ENCODE data around the gene SLC43A3.
"Not testable (repeated sequence)": the region's sequence is repeated elsewhere in the genome, so short reads cannot be mapped to it uniquely, and the experiment has no call there.

SLC43A3 gene

GRCh38 chr11:57379732-57380131, 47.2 kb downstream of the SLC43A3 start:
- no peak for DNase-seq (ENCODE audit: low read depth in 2 of 2)

- DNase-seq (ENCODE audit: low read depth in 2 of 2), result no peak
Observed at GRCh38 chr11:57378186-57378585, 48.7 kb downstream of the SLC43A3 start.

DNA sequence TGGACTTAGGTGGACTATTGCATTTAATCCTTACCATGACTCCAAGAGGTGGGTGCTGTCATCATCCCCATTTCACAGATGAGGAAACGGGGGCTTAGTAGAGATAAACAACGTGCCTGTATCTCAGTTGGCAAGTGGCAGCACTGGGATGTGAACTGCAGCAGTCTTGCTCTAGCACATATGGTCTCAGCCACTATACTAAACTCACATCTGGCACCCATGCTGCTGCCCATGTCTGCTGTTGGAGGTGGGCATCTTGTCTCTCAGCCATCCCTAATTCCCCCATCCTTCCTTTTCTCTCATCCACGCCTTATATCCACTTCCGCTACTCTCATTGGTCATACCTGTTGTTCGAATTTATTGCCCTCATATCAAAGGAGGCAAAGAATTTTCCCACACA, 49.8 kb downstream of the SLC43A3 start:
- DNase-seq (ENCODE audit: low read depth in 2 of 2), result no peak

DNA sequence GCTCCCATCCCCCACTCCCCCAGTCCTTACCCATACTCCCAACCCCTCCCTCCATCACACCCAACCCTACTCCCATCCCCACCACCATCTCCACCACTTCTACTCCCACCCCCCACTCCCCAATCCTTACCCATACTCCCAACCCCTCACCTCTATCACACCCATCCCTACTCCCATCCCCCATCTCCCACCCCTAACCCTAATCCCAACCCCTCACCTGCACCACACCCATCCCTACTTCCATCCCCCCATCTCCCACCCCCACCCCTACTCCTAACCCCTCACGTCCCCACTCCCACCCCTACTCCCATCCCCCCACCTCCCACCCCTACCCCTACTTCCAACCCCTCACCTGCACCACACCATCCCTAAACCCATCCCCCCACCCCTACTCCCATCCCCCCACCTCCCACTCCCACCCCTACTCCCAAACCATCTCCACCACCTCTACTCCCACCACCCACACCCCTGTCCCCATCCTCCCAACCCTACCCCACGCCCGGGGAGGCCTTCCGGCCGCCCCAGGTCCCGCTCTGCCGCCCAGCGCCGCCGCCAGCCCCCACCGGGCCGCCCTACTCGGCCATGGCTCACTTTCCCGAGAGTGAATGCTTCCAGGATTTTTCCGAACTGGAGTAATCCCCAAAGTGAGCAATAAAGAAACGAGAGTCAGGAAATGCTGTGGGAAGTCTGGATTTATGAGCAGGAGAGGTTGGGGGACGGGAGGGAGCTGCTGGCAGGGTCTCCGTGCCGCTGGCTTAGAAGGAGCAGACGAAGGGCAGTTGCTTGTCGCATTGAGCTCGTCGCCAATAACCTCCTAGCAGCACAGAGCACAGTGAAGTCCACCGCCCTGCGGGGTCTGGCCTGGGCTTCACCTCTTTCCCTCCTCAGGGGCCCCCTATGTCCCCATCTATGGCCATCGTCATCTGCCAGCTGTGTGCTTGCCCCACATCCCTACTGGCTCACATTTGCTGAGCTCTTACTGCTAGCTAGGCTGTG, 50.5 kb downstream of the SLC43A3 start:
- DNase-seq (ENCODE audit: low read depth in 2 of 2), result no peak

DNA sequence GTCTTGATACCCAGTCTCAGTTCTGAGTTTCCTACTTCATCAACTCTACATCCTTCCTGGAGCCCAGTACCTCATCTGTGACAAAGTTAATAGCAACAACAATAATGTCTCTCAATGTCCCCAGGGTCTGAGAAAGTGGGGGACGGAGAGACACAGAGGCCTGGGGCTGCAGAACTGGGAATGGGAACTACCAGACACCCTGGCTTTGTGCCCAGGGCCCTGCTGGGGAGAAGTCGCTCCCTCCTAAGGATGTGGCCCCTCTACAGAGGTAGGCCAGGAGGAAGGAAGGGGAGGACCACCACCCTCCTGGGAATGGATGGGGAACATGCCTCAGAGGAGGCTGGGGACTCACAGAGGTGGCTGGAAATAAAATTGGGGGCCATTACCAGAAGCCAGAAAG, 51.4 kb downstream of the SLC43A3 start:
- no peak for DNase-seq (ENCODE audit: low read depth in 2 of 2)

GRCh38 chr11:57374966-57375365, 52.0 kb downstream of the SLC43A3 start:
- no peak for DNase-seq (ENCODE audit: low read depth in 2 of 2)

- no peak for DNase-seq (ENCODE audit: low read depth in 2 of 2)
Observed at GRCh38 chr11:57373146-57373545, 53.8 kb downstream of the SLC43A3 start.

- DNase-seq (ENCODE audit: low read depth in 2 of 2), result no peak
Observed at GRCh38 chr11:57370941-57371340, 56.0 kb downstream of the SLC43A3 start.

GRCh38 chr11:57370251-57370650, 56.7 kb downstream of the SLC43A3 start:
- no peak for DNase-seq (ENCODE audit: low read depth in 2 of 2)

DNA sequence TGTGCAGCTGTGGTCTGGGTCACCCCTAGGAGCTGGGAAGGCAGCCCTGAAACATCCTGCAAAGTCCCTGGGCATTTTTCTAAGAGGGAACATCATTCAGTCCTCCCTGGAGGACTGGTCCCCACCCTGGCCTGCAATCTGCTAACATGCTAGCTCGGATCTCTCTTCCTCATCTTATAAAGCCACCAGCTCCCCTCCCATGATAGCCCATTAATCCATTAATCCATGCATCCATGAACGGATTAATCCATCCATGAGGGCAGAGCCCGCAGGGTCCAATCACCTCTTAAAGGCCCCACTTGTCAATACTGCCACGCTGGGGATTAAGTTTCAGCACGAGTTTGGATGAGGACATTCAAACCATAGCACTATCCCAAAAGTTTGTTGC, 58.1 kb downstream of the SLC43A3 start:
- DNase-seq (ENCODE audit: low read depth in 2 of 2), result no peak

- no peak for DNase-seq (ENCODE audit: low read depth in 2 of 2)
Observed at GRCh38 chr11:57368106-57368844, 58.6 kb downstream of the SLC43A3 start.

GRCh38 chr11:57364851-57365660, 61.9 kb downstream of the SLC43A3 start:
- no peak for DNase-seq (ENCODE audit: low read depth in 2 of 2)

DNA sequence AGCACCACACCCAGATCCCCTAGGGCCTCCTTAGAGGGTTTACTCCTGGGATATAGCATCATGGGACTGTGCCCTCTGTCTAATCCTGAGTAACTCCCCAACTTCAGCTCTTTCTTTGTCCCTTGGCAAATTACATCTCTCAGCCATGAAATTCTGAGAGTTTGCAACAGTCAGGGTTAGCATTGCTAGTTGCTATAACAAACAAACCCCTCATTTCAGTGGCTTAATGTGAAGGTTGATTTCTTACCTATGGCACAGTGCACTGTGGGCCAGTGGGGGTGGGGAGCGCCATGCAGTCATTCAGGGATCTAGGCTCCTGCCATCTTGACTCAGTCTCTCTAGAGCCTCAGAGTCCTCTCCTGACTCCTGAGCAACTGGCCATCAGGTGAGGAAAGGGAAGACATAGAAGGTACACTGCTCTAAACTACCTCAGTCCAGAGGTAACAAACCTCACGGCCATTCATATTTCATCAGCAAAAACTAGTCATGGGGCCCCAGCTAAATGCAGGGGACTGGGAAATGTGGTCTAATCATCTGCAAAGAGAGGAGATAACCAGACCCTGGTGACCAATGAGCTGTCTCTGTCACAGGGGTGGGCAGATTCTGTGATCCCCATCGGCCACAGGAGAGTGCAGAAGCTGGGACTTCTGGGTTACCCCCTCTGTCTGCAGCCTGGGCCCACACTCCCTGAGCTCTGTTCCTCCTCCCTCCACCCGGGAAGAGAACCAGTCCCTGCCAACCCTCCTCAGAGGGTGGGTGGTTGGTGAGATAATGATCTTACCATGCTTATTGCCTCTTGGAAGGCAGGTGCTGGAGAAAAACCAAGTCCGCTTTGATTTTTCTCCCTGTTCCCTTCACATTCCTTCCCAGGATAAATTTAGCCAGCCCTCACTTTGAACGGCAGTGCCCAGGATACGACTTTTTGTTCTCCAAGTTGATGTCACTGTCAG, 63.5 kb downstream of the SLC43A3 start:
- no peak for DNase-seq (ENCODE audit: low read depth in 2 of 2)

- no peak for DNase-seq (ENCODE audit: low read depth in 2 of 2)
Observed at GRCh38 chr11:57361926-57362325, 65.0 kb downstream of the SLC43A3 start.

DNA sequence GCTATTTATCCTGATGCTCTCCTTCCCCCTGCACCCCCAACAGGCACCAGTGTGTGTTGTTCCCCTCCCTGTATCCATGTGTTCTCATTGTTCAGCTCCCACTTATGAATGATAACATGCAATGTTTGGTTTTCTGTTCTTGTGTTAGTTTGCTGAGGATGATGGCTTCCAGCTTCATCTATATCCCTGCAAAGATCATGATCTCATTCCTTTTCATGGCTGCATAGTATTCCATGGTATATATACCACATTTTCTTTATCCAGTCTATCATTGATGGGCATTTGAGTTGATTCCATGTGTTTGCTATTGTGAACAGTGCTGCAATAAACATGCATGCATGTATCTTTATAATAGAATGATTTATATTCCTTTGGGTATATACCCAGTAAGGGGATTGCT, 65.5 kb downstream of the SLC43A3 start:
- DNase-seq (ENCODE audit: low read depth in 2 of 2), result not testable (repeated sequence)

- no peak for DNase-seq (ENCODE audit: low read depth in 2 of 2)
Observed at GRCh38 chr11:57360991-57361390, 65.9 kb downstream of the SLC43A3 start.

GRCh38 chr11:57359896-57360690, 66.8 kb downstream of the SLC43A3 start:
- no peak for DNase-seq (ENCODE audit: low read depth in 2 of 2)

- DNase-seq (ENCODE audit: low read depth in 2 of 2), result no peak
Observed at GRCh38 chr11:57359396-57359795, 67.5 kb downstream of the SLC43A3 start.

GRCh38 chr11:57358991-57359390, 67.9 kb downstream of the SLC43A3 start:
- DNase-seq (ENCODE audit: low read depth in 2 of 2), result no peak

GRCh38 chr11:57358543-57358961, 68.4 kb downstream of the SLC43A3 start:
- DNase-seq (ENCODE audit: low read depth in 2 of 2), result no peak
